ENCODE measurements around the gene ULK4.

GRCh38 chr3:41880387-41880786 is 81.5 kb downstream of the ULK4 start:
- TF ChIP-seq, protein P1, sequence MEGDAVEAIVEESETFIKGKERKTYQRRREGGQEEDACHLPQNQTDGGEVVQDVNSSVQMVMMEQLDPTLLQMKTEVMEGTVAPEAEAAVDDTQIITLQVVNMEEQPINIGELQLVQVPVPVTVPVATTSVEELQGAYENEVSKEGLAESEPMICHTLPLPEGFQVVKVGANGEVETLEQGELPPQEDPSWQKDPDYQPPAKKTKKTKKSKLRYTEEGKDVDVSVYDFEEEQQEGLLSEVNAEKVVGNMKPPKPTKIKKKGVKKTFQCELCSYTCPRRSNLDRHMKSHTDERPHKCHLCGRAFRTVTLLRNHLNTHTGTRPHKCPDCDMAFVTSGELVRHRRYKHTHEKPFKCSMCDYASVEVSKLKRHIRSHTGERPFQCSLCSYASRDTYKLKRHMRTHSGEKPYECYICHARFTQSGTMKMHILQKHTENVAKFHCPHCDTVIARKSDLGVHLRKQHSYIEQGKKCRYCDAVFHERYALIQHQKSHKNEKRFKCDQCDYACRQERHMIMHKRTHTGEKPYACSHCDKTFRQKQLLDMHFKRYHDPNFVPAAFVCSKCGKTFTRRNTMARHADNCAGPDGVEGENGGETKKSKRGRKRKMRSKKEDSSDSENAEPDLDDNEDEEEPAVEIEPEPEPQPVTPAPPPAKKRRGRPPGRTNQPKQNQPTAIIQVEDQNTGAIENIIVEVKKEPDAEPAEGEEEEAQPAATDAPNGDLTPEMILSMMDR (IDR thresholded peaks at IDR 0.05), result no peak
- TF ChIP-seq POLR2AphosphoS5 (IDR thresholded peaks at IDR 0.05) (no peak), EP300 (IDR thresholded peaks at IDR 0.05) (no peak), POLR2A (IDR thresholded peaks at IDR 0.05) (no peak)
